RPMI8226 (cell line): ENCODE results near the gene POGK.
"Not testable (repeated sequence)": the region's sequence is repeated elsewhere in the genome, so short reads cannot be mapped to it uniquely, and the experiment has no call there.

Experiments
- DNase-seq: peaks from one replicate; pipeline ENCODE4 v3.0.0-alpha.2; 2015

The POGK gene

GRCh38 chr1:166838766-166839599, at the start of gene POGK:
Gene POGK (plus strand): TSS chr1:166839475. CDS start chr1:166840957, 1,482 bp downstream.
- peak; percentile 95 for DNase-seq

GRCh38 chr1:166796620-166797236, 42.5 kb upstream of the POGK start:
- no peak for DNase-seq

GRCh38 chr1:166808952-166809351, 30.3 kb upstream of the POGK start:
- no peak for DNase-seq

GRCh38 chr1:166811691-166812090, 27.6 kb upstream of the POGK start:
- no peak for DNase-seq

- DNase-seq, result no peak
These were observed 25.6 kb upstream of the POGK start for GRCh38 chr1:166813508-166814223.

GRCh38 chr1:166814611-166815010, 24.7 kb upstream of the POGK start:
- DNase-seq, result no peak

GRCh38 chr1:166819974-166820373, 19.3 kb upstream of the POGK start:
- DNase-seq, result no peak

GRCh38 chr1:166822385-166822784, 16.9 kb upstream of the POGK start:
- peak; percentile 37 for DNase-seq

GRCh38 chr1:166827426-166827825, 11.8 kb upstream of the POGK start:
- peak; percentile 23 for DNase-seq

- not testable (repeated sequence) for DNase-seq
These were observed 9.5 kb upstream of the POGK start for GRCh38 chr1:166829762-166830161.

GRCh38 chr1:166836733-166837132, 2.5 kb upstream of the POGK start:
- DNase-seq, result no peak

- peak; percentile 74 for DNase-seq
These were observed 479 bp downstream of the POGK start for GRCh38 chr1:166839600-166840308.

GRCh38 chr1:166840309-166841274, 1.3 kb downstream of the POGK start:
- DNase-seq, result no peak

GRCh38 chr1:166843322-166843721, 4.0 kb downstream of the POGK start:
- DNase-seq, result no peak

- DNase-seq, result no peak
These were observed 4.7 kb downstream of the POGK start for GRCh38 chr1:166843769-166844596.

GRCh38 chr1:166844791-166845190, 5.5 kb downstream of the POGK start:
- no peak for DNase-seq

GRCh38 chr1:166848193-166848592, 8.9 kb downstream of the POGK start:
- no peak for DNase-seq

GRCh38 chr1:166849135-166849534, 9.9 kb downstream of the POGK start:
- no peak for DNase-seq

- peak; percentile 31 for DNase-seq
These were observed 13.6 kb downstream of the POGK start for GRCh38 chr1:166852918-166853317.

- DNase-seq, result no peak
These were observed 16.3 kb downstream of the POGK start for GRCh38 chr1:166855558-166855957.

- DNase-seq, result no peak
These were observed 18.7 kb downstream of the POGK start for GRCh38 chr1:166857995-166858394.
